Mesenchymal stem cell (in vitro differentiated cells and primary cell): ENCODE measurements around the gene NDUFV3.
A peak's percentile ranks its signal among the peaks of the same experiment; 100 is the strongest.

Source experiments
- DNase-seq: peaks from one replicate; pipeline ENCODE4 v3.0.0-alpha.2; 2013
- H2AFZ ChIP-seq: one replicate; pipeline ENCODE4 v1.6.1; 2013; ENCODE audit warnings: low read depth, mild to moderate bottlenecking, control low read depth, inconsistent platforms, low read length, moderate library complexity
- H2AK5ac ChIP-seq: 2 replicates; pipeline ENCODE4 v1.6.1; 2013; ENCODE audit warnings: low read length, moderate library complexity, mild to moderate bottlenecking, inconsistent platforms; ENCODE audit not compliant: severe bottlenecking
- H2BK120ac ChIP-seq: one replicate; pipeline ENCODE4 v1.6.1; 2013; ENCODE audit warnings: low read depth, mild to moderate bottlenecking, inconsistent platforms, low read length, moderate library complexity
- H2BK12ac ChIP-seq, 2 experiments: one replicate each; pipeline ENCODE4 v1.6.1; 2013; ENCODE audit warnings: inconsistent platforms in 2 of 2, low read length in 2 of 2, mild to moderate bottlenecking in 2 of 2, moderate library complexity in 2 of 2, control low read depth in 1 of 2
- H2BK15ac ChIP-seq: one replicate; pipeline ENCODE4 v1.6.1; 2013; ENCODE audit warnings: mild to moderate bottlenecking, low read depth, inconsistent platforms; ENCODE audit not compliant: poor library complexity, severe bottlenecking
- H2BK5ac ChIP-seq: 2 replicates; pipeline ENCODE4 v1.6.1; 2013; ENCODE audit warnings: low read depth, mild to moderate bottlenecking, low read length, control low read depth, inconsistent platforms; ENCODE audit not compliant: poor library complexity, severe bottlenecking
- H3K14ac ChIP-seq, 2 experiments: one replicate each; pipeline ENCODE4 v1.6.1; 2013; ENCODE audit warnings: inconsistent platforms in 2 of 2, low read length in 2 of 2, control low read depth in 1 of 2, mild to moderate bottlenecking in 1 of 2, moderate library complexity in 1 of 2
- H3K18ac ChIP-seq, 2 experiments: one replicate each; pipeline ENCODE4 v1.6.1; 2013; ENCODE audit warnings: inconsistent platforms in 2 of 2, low read length in 2 of 2, control low read depth in 1 of 2, low read depth in 1 of 2, mild to moderate bottlenecking in 1 of 2
- H3K23ac ChIP-seq, 2 experiments: one replicate each; pipeline ENCODE4 v1.6.1; 2013; ENCODE audit warnings: inconsistent platforms in 2 of 2, low read length in 2 of 2, mild to moderate bottlenecking in 2 of 2, moderate library complexity in 2 of 2, control low read depth in 1 of 2
- H3K27ac ChIP-seq: 2 replicates; pipeline ENCODE4 v1.5.1; 2013; ENCODE audit warnings: mild to moderate bottlenecking, moderate library complexity, low read length, control low read depth, inconsistent platforms; ENCODE audit not compliant: poor library complexity, severe bottlenecking
- H3K27me3 ChIP-seq, 2 experiments: 2 replicates each; pipeline versions ENCODE4 v1.6.1 to v1.7.0; 2013; ENCODE audit warnings: low read length in 2 of 2, mild to moderate bottlenecking in 2 of 2, moderate library complexity in 2 of 2, control low read depth in 1 of 2, inconsistent platforms in 1 of 2; ENCODE audit not compliant: control insufficient read depth in 1 of 2, insufficient read depth in 1 of 2
- H3K36me3 ChIP-seq, 2 experiments: 2 replicates each; pipeline versions ENCODE4 v1.6.1 to v1.7.0; 2013; ENCODE audit warnings: low read length in 2 of 2, control low read depth in 1 of 2, inconsistent platforms in 1 of 2, low read depth in 1 of 2, mild to moderate bottlenecking in 1 of 2; ENCODE audit not compliant: insufficient read depth in 2 of 2, control insufficient read depth in 1 of 2
- H3K4ac ChIP-seq, 2 experiments: one replicate each; pipeline ENCODE4 v1.6.1; 2013; ENCODE audit warnings: inconsistent platforms in 2 of 2, low read length in 2 of 2, mild to moderate bottlenecking in 2 of 2, moderate library complexity in 2 of 2, control low read depth in 1 of 2, low read depth in 1 of 2
- H3K4me1 ChIP-seq: 2 replicates; pipeline ENCODE4 v1.6.1; 2013; ENCODE audit warnings: low read depth, low read length, control low read depth; ENCODE audit not compliant: control insufficient read depth, insufficient read depth
- H3K4me2 ChIP-seq: 2 replicates; pipeline ENCODE4 v1.6.1; 2013; ENCODE audit warnings: low read length, mild to moderate bottlenecking, inconsistent platforms; ENCODE audit not compliant: poor library complexity, severe bottlenecking
- H3K4me3 ChIP-seq, 2 experiments: 2 replicates each; pipeline versions ENCODE4 v1.5.1 to v1.7.0; 2013; ENCODE audit warnings: low read length in 2 of 2, mild to moderate bottlenecking in 2 of 2, control low read depth in 1 of 2, low read depth in 1 of 2; ENCODE audit not compliant: insufficient read depth in 1 of 2
- H3K79me1 ChIP-seq: replicated peaks from 2 replicates; pipeline ENCODE4 v1.6.1; 2013; ENCODE audit warnings: mild to moderate bottlenecking, control low read depth, low read length, inconsistent platforms; ENCODE audit not compliant: poor library complexity, severe bottlenecking
- H3K9ac ChIP-seq: 2 replicates; pipeline ENCODE4 v1.7.0; 2013; ENCODE audit warnings: mild to moderate bottlenecking, low read length, moderate library complexity
- H3K9me3 ChIP-seq: 2 replicates; pipeline ENCODE4 v1.7.0; 2013; ENCODE audit warnings: mild to moderate bottlenecking, low read length; ENCODE audit not compliant: control insufficient read depth
- H4K8ac ChIP-seq: one replicate; pipeline ENCODE4 v1.6.1; 2013; ENCODE audit warnings: inconsistent platforms, mild to moderate bottlenecking, low read length, moderate library complexity
- H4K91ac ChIP-seq: one replicate; pipeline ENCODE4 v1.6.1; 2013; ENCODE audit warnings: mild to moderate bottlenecking, low read length, inconsistent platforms
- whole genome bisulfite sequencing: methylation state at CpG from one replicate; pipeline ENCODE4 v1.1.7; 2013; ENCODE audit warnings: mixed read lengths; 5-methylcytosine and 5-hydroxymethylcytosine counted together

Gene NDUFV3

GRCh38 chr21:42883921-42884320 is 9.2 kb upstream of the NDUFV3 start:
- no peak overlapping the region for H2AFZ ChIP-seq
- H3K4me2 ChIP-seq = no peak overlapping the region
- peaks cover 3% of the 10 kb centered on the region for H3K4me1 ChIP-seq
- H3K27me3 ChIP-seq = no peaks in the 10 kb centered on the region
- DNase-seq = no peak
- no peak overlapping the region for H2AK5ac ChIP-seq
- H3K18ac ChIP-seq = no peak overlapping the region
- H2BK120ac ChIP-seq = no peak overlapping the region
- no peak overlapping the region for H2BK5ac ChIP-seq
- H3K9me3 ChIP-seq = no peaks in the 10 kb centered on the region
- no peak overlapping the region for H2BK12ac ChIP-seq
- peaks cover 0 to 8% of the 10 kb centered on the region in 2 experiments for H3K36me3 ChIP-seq
- H3K4ac ChIP-seq = no peak overlapping the region
- H3K79me1 ChIP-seq = peaks cover 10% of the 10 kb centered on the region
- H3K14ac ChIP-seq = no peak overlapping the region
- H4K8ac ChIP-seq = no peak overlapping the region
- H3K23ac ChIP-seq = no peak overlapping the region
- no peak overlapping the region for H4K91ac ChIP-seq
- H3K9ac ChIP-seq = no peak overlapping the region
- H3K4me3 ChIP-seq = no peak overlapping the region
- no peak overlapping the region for H2BK15ac ChIP-seq
- H3K27ac ChIP-seq = no peak overlapping the region
- WGBS = no CpG with 5 or more reads among the region's 1 CpG

GRCh38 chr21:42887326-42887725 is 5.8 kb upstream of the NDUFV3 start:
- Histone ChIP-seq H3K4me1 (peaks cover 3% of the 10 kb centered on the region), H3K23ac (no peak overlapping the region), H2BK120ac (no peak overlapping the region), H2BK15ac (no peak overlapping the region), H3K27me3 (no peaks in the 10 kb centered on the region), H2AFZ (no peak overlapping the region), H3K9me3 (no peaks in the 10 kb centered on the region), H3K4me2 (no peak overlapping the region), H3K4me3 (no peak overlapping the region), H3K9ac (no peak overlapping the region), H3K79me1 (no peaks in the 10 kb centered on the region), H4K91ac (no peak overlapping the region), H3K4ac (no peak overlapping the region), H2AK5ac (no peak overlapping the region), H3K18ac (no peak overlapping the region), H2BK5ac (no peak overlapping the region), H4K8ac (no peak overlapping the region), H2BK12ac (no peak overlapping the region), H3K27ac (no peak overlapping the region), H3K36me3 (peaks cover 0 to 6% of the 10 kb centered on the region in 2 experiments), H3K14ac (no peak overlapping the region)
- DNase-seq = peak; percentile 28
- WGBS = 83% methylated on average over 4 of the region's 5 CpGs

GRCh38 chr21:42892582-42892930 is 553 bp upstream of the NDUFV3 start:
- H3K23ac ChIP-seq = no peak overlapping the region
- peak overlapping the region; percentile 85 for H4K91ac ChIP-seq
- no peak overlapping the region for H2BK15ac ChIP-seq
- no peaks in the 10 kb centered on the region for H3K27me3 ChIP-seq
- H3K79me1 ChIP-seq = peaks cover 3% of the 10 kb centered on the region
- peak overlapping the region; percentile 83 for H3K27ac ChIP-seq
- WGBS = 44% methylated on average over 13 of the region's 18 CpGs
- H2AK5ac ChIP-seq = no peak overlapping the region
- H3K14ac ChIP-seq = peak overlapping the region in 1 of 2 experiments; percentile 9
- peak overlapping the region in 1 of 2 experiments; percentile 71 for H2BK12ac ChIP-seq
- H3K9ac ChIP-seq = peak overlapping the region; percentile 92
- H2BK120ac ChIP-seq = peak overlapping the region; percentile 83
- peak overlapping the region; percentile 92 for H3K4me2 ChIP-seq
- H3K9me3 ChIP-seq = no peaks in the 10 kb centered on the region
- H3K36me3 ChIP-seq = peaks cover 5 to 19% of the 10 kb centered on the region in 2 experiments
- peak overlapping the region; percentile 99 for H4K8ac ChIP-seq
- peak overlapping the region; percentile 72 for H2AFZ ChIP-seq
- H2BK5ac ChIP-seq = peak overlapping the region; percentile 66
- H3K4me1 ChIP-seq = peaks cover 14% of the 10 kb centered on the region
- peak overlapping the region; percentile 57 to 83 for H3K4ac ChIP-seq
- peak overlapping the region; percentile 64 to 86 for H3K4me3 ChIP-seq
- peak overlapping the region; percentile 77 to 84 for H3K18ac ChIP-seq
- no peak for DNase-seq

- 98% methylated on average over 2 of the region's 4 CpGs for WGBS
- H4K8ac ChIP-seq = no peak overlapping the region
- no peak overlapping the region for H2AFZ ChIP-seq
- H4K91ac ChIP-seq = no peak overlapping the region
- no peak overlapping the region for H3K14ac ChIP-seq
- H2AK5ac ChIP-seq = no peak overlapping the region
- no peak overlapping the region for H2BK5ac ChIP-seq
- peaks cover 54 to 72% of the 10 kb centered on the region in 2 experiments for H3K36me3 ChIP-seq
- H3K27me3 ChIP-seq = no peaks in the 10 kb centered on the region
- H3K4me1 ChIP-seq = peaks cover 5% of the 10 kb centered on the region
- H2BK15ac ChIP-seq = no peak overlapping the region
- peak overlapping the region in 1 of 2 experiments; percentile 31 for H2BK12ac ChIP-seq
- no peak overlapping the region for H3K23ac ChIP-seq
- no peak overlapping the region for H3K9ac ChIP-seq
- no peak overlapping the region for H2BK120ac ChIP-seq
- H3K4me2 ChIP-seq = no peak overlapping the region
- H3K9me3 ChIP-seq = no peaks in the 10 kb centered on the region
- no peak overlapping the region for H3K27ac ChIP-seq
- H3K79me1 ChIP-seq = peaks cover 31% of the 10 kb centered on the region
- no peak overlapping the region for H3K4ac ChIP-seq
- no peak overlapping the region for H3K4me3 ChIP-seq
- H3K18ac ChIP-seq = no peak overlapping the region
- DNase-seq = no peak
Observed at GRCh38 chr21:42900446-42900845, 7.3 kb downstream of the NDUFV3 start.
